Neural progenitor cell (in vitro differentiated cells): ENCODE measurements around the gene PDE11A. TPM values are rescaled to one million over a fixed set of nuclear protein-coding genes. Genes with fewer than 3 reads are reported as not detected.

Experiments used
- DNase-seq: peaks from one replicate; pipeline ENCODE4 v3.0.0-alpha.2; 2016; ENCODE audit warnings: low spot score
- H2AFZ ChIP-seq: fragments of 200-600 bp; sonication (generic); replicated peaks from 2 replicates; pipeline ENCODE4 v1.6.1; 2016; ENCODE audit warnings: antibody characterized with exemption
- H3F3A ChIP-seq: fragments of 200-600 bp; sonication (generic); 2 replicates; pipeline ENCODE4 v1.6.1; 2016; ENCODE audit warnings: antibody characterized with exemption, low read depth
- H3K27ac ChIP-seq: fragments of 200-600 bp; sonication (generic); 2 replicates; pipeline ENCODE4 v1.5.1; 2016; ENCODE audit warnings: mild to moderate bottlenecking
- H3K27me3 ChIP-seq: fragments of 200-600 bp; sonication (generic); 2 replicates; pipeline ENCODE4 v1.6.1; 2016; ENCODE audit warnings: mild to moderate bottlenecking, moderate library complexity
- H3K36me3 ChIP-seq: fragments of 200-600 bp; sonication (generic); 2 replicates; pipeline ENCODE4 v1.5.1; 2016
- H3K4me1 ChIP-seq: fragments of 200-600 bp; sonication (generic); 2 replicates; pipeline ENCODE4 v1.6.1; 2016; ENCODE audit warnings: mixed run types
- H3K4me2 ChIP-seq: fragments of 200-600 bp; sonication (generic); 2 replicates; pipeline ENCODE4 v1.6.1; 2016
- H3K4me3 ChIP-seq: fragments of 200-600 bp; sonication (generic); 2 replicates; pipeline ENCODE4 v1.5.1; 2016
- H3K79me2 ChIP-seq: fragments of 200-600 bp; sonication (generic); 2 replicates; pipeline ENCODE4 v1.6.1; 2016; ENCODE audit warnings: low read depth
- H3K9ac ChIP-seq: fragments of 200-600 bp; sonication (generic); 2 replicates; pipeline ENCODE4 v1.6.1; 2016
- H3K9me3 ChIP-seq: fragments of 200-600 bp; sonication (generic); 2 replicates; pipeline ENCODE4 v1.5.1; 2016; ENCODE audit warnings: low read depth
- H4K20me1 ChIP-seq: fragments of 200-600 bp; sonication (generic); 2 replicates; pipeline ENCODE4 v1.6.1; 2016; ENCODE audit warnings: low read depth
- H3K27ac Mint-ChIP-seq: 3 replicates; pipeline ENCODE4 v1.8.0; 2021; ENCODE audit warnings: mixed read lengths
- H3K27me3 Mint-ChIP-seq: 2 replicates; pipeline ENCODE4 v1.8.0; 2022; ENCODE audit warnings: low read depth, mild to moderate bottlenecking, inconsistent platforms, moderate library complexity, mixed read lengths; ENCODE audit not compliant: insufficient read depth
- H3K36me3 Mint-ChIP-seq: 3 replicates; pipeline ENCODE4 v1.8.0; 2021; ENCODE audit warnings: mixed read lengths
- H3K4me1 Mint-ChIP-seq: 3 replicates; pipeline ENCODE4 v1.8.0; 2021; ENCODE audit warnings: mixed read lengths
- H3K4me3 Mint-ChIP-seq: 3 replicates; pipeline ENCODE4 v1.8.0; 2021; ENCODE audit warnings: mild to moderate bottlenecking, moderate library complexity, mixed read lengths
- H3K9me3 Mint-ChIP-seq: 3 replicates; pipeline ENCODE4 v1.8.0; 2020; ENCODE audit warnings: mixed read lengths
- CTCF ChIP-seq: fragments of 200-600 bp; sonication (generic); IDR thresholded peaks from 2 replicates; pipeline ENCODE4 v1.5.1; 2017; ENCODE audit warnings: antibody characterized with exemption, mild to moderate bottlenecking
- EZH2 ChIP-seq: fragments of 200-600 bp; sonication (generic); IDR thresholded peaks from 2 replicates; pipeline ENCODE4 v1.6.1; 2017; ENCODE audit warnings: antibody characterized with exemption, mild to moderate bottlenecking, moderate library complexity
- EZH2phosphoT487 ChIP-seq: fragments of 200-600 bp; sonication (generic); IDR thresholded peaks from 2 replicates; pipeline ENCODE4 v1.6.1; 2017; ENCODE audit warnings: antibody characterized with exemption
- total RNA-seq: library from RNA; depleted of rRNA; stranded (reverse); fragments of >200 nt; gene quantifications from 2 replicates; pipeline ENCODE4 v1.2.3, GENCODE V29; 2015; ENCODE audit warnings: low replicate concordance

The PDE11A gene
- total RNA-seq, 1 donor from 2014 or later = 0.13 TPM

- peaks cover 10% of the 10 kb centered on the region for H3F3A ChIP-seq
- no peak for TF ChIP-seq EZH2phosphoT487
- no peak for TF ChIP-seq CTCF
- no peak for TF ChIP-seq EZH2
- H3K27me3 Mint-ChIP-seq = peaks cover 4% of the 10 kb centered on the region
- H3K27ac Mint-ChIP-seq = peak overlapping the region; percentile 93
- H2AFZ ChIP-seq = no peak overlapping the region
- no peaks in the 10 kb centered on the region for H3K9me3 Mint-ChIP-seq
- no peak overlapping the region for H3K27ac ChIP-seq
- no peaks in the 10 kb centered on the region for H3K36me3 ChIP-seq
- no peak overlapping the region for H3K4me3 ChIP-seq
- peaks cover 20% of the 10 kb centered on the region for H3K4me1 ChIP-seq
- DNase-seq = no peak
- peaks cover 16% of the 10 kb centered on the region for H3K27me3 ChIP-seq
- no peak overlapping the region for H3K4me2 ChIP-seq
- H3K79me2 ChIP-seq = no peaks in the 10 kb centered on the region
- H3K9me3 ChIP-seq = no peaks in the 10 kb centered on the region
- no peak overlapping the region for H3K4me3 Mint-ChIP-seq
- H3K4me1 Mint-ChIP-seq = peaks cover 45% of the 10 kb centered on the region
- H3K9ac ChIP-seq = no peak overlapping the region
- no peaks in the 10 kb centered on the region for H4K20me1 ChIP-seq
- no peaks in the 10 kb centered on the region for H3K36me3 Mint-ChIP-seq
These were observed 397.2 kb downstream of the PDE11A start for GRCh38 chr2:177675350-177675821.

- Mint-ChIP-seq H3K4me1 (peaks cover 55% of the 10 kb centered on the region), H3K27me3 (peaks cover 4% of the 10 kb centered on the region), H3K9me3 (no peaks in the 10 kb centered on the region), H3K36me3 (no peaks in the 10 kb centered on the region), H3K4me3 (no peak overlapping the region), H3K27ac (no peak overlapping the region)
- DNase-seq = no peak
- peaks cover 26% of the 10 kb centered on the region for H3K27me3 ChIP-seq
- no peaks in the 10 kb centered on the region for H3K9me3 ChIP-seq
- peaks cover 33% of the 10 kb centered on the region for H3K4me1 ChIP-seq
- no peak overlapping the region for H3K27ac ChIP-seq
- peak; percentile 23 for TF ChIP-seq CTCF
- no peak for TF ChIP-seq EZH2phosphoT487
- TF ChIP-seq EZH2 = no peak
- H2AFZ ChIP-seq = no peak overlapping the region
- no peaks in the 10 kb centered on the region for H4K20me1 ChIP-seq
- no peak overlapping the region for H3K9ac ChIP-seq
- no peak overlapping the region for H3K4me2 ChIP-seq
- H3F3A ChIP-seq = peaks cover 12% of the 10 kb centered on the region
- no peaks in the 10 kb centered on the region for H3K36me3 ChIP-seq
- H3K79me2 ChIP-seq = no peaks in the 10 kb centered on the region
- no peak overlapping the region for H3K4me3 ChIP-seq
These were observed 398.7 kb downstream of the PDE11A start for GRCh38 chr2:177673602-177674595.

- no peaks in the 10 kb centered on the region for H3K36me3 ChIP-seq
- Mint-ChIP-seq H3K27me3 (peaks cover 6% of the 10 kb centered on the region), H3K27ac (peak overlapping the region; percentile 88), H3K36me3 (no peaks in the 10 kb centered on the region), H3K9me3 (no peaks in the 10 kb centered on the region), H3K4me1 (peaks cover 57% of the 10 kb centered on the region), H3K4me3 (no peak overlapping the region)
- peaks cover 12% of the 10 kb centered on the region for H3F3A ChIP-seq
- no peak overlapping the region for H3K4me2 ChIP-seq
- H3K9ac ChIP-seq = no peak overlapping the region
- H2AFZ ChIP-seq = peak overlapping the region; percentile 23
- H3K4me1 ChIP-seq = peaks cover 32% of the 10 kb centered on the region
- no peak for DNase-seq
- TF ChIP-seq CTCF (no peak), EZH2 (no peak), EZH2phosphoT487 (no peak)
- H3K4me3 ChIP-seq = no peak overlapping the region
- H3K27me3 ChIP-seq = peaks cover 28% of the 10 kb centered on the region
- no peaks in the 10 kb centered on the region for H4K20me1 ChIP-seq
- no peak overlapping the region for H3K27ac ChIP-seq
- H3K79me2 ChIP-seq = no peaks in the 10 kb centered on the region
- H3K9me3 ChIP-seq = no peaks in the 10 kb centered on the region
These were observed 400.9 kb downstream of the PDE11A start for GRCh38 chr2:177671662-177672061.
